Tibial artery (tissue), 4 donors: Measurements from ENCODE around the gene IRAG1.

ENCODE experiments used
- DNase-seq, 2 donors: peaks; one replicate each; pipeline ENCODE4 v3.0.0-alpha.2; 2019
- H3K27ac ChIP-seq, 2 donors: fragments of 200-600 bp; sonication (generic) in 1 of 2; 1 replicate in 1 of 2; 2 replicates in 1 of 2; pipeline ENCODE4 v1.5.1; 2018 to 2019; ENCODE audit warnings: mild to moderate bottlenecking in 1 of 2
- H3K27me3 ChIP-seq, 2 donors: fragments of 200-600 bp; sonication (generic) in 1 of 2; one replicate each; pipeline versions ENCODE4 v1.5.1 to v1.6.0; 2016 to 2019
- H3K36me3 ChIP-seq, 3 donors: fragments of 200-600 bp; sonication (generic) in 2 of 3; one replicate each; pipeline ENCODE4 v1.5.1; 2016 to 2019; ENCODE audit warnings: mild to moderate bottlenecking in 2 of 3
- H3K4me1 ChIP-seq, 4 donors: fragments of 200-600 bp; sonication (generic) in 2 of 4; 1 replicate in 3 of 4; 2 replicates in 1 of 4; pipeline ENCODE4 v1.5.1; 2016 to 2019
- H3K4me3 ChIP-seq, 2 donors: fragments of 200-600 bp; sonication (generic) in 1 of 2; 1 replicate in 1 of 2; 2 replicates in 1 of 2; pipeline ENCODE4 v1.5.1; 2018 to 2019; ENCODE audit warnings: mild to moderate bottlenecking in 2 of 2
- H3K9me3 ChIP-seq, 3 donors: fragments of 200-600 bp; sonication (generic) in 1 of 3; one replicate each; pipeline ENCODE4 v1.5.1; 2016 to 2019
- intact Hi-C: fragments of 100-400 bp; cut with DNase I; formaldehyde crosslinking; loops from one replicate; pipeline ENCODE4 v1.15.0; 2023; ENCODE audit warnings: low total_unique reads
- TF ChIP-seq, protein P1 (sequence below), 2 experiments: fragments of 200-600 bp in 1 of 2; fragments of 450-650 bp in 1 of 2; IDR thresholded peaks; one replicate each; pipeline ENCODE4 v1.5.1; 2017 to 2019; ENCODE audit warnings: antibody characterized with exemption in 2 of 2, mild to moderate bottlenecking in 1 of 2, moderate library complexity in 1 of 2

IRAG1 gene

DNA sequence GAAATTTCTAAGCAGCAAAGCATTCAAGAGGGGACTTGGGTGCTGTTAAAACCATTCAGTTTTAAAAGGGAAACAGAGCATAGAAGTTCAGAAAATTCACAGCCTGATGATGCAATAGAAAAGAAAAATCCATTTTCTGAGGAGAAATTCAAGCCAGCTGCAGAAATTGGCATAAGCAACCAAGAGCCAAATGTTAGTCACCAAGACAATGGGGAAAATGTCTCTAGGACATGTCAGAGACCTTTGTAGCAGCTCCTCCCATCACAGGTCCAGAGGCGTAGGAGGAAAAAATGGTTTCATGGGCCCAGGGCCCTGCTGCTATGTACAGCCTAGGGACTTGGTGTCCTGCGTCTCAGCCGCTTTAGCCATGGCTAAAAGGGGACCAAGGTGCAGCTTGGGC is 5.5 kb upstream of the IRAG1 start:
- H3K27ac ChIP-seq: peak overlapping the region; percentile 90 to 99
- H3K27me3 ChIP-seq: no peaks in the 10 kb centered on the region
- H3K4me1 ChIP-seq: peaks cover 5 to 51% (median 33%) of the 10 kb centered on the region in 4 donors
- intact Hi-C loops: no loop called here
- H3K36me3 ChIP-seq: no peaks in the 10 kb centered on the region
- TF ChIP-seq, protein P1, sequence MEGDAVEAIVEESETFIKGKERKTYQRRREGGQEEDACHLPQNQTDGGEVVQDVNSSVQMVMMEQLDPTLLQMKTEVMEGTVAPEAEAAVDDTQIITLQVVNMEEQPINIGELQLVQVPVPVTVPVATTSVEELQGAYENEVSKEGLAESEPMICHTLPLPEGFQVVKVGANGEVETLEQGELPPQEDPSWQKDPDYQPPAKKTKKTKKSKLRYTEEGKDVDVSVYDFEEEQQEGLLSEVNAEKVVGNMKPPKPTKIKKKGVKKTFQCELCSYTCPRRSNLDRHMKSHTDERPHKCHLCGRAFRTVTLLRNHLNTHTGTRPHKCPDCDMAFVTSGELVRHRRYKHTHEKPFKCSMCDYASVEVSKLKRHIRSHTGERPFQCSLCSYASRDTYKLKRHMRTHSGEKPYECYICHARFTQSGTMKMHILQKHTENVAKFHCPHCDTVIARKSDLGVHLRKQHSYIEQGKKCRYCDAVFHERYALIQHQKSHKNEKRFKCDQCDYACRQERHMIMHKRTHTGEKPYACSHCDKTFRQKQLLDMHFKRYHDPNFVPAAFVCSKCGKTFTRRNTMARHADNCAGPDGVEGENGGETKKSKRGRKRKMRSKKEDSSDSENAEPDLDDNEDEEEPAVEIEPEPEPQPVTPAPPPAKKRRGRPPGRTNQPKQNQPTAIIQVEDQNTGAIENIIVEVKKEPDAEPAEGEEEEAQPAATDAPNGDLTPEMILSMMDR (IDR thresholded peaks at IDR 0.05): no peak
- H3K9me3 ChIP-seq: no peaks in the 10 kb centered on the region
- no peak overlapping the region for H3K4me3 ChIP-seq
- no peak for DNase-seq

DNA sequence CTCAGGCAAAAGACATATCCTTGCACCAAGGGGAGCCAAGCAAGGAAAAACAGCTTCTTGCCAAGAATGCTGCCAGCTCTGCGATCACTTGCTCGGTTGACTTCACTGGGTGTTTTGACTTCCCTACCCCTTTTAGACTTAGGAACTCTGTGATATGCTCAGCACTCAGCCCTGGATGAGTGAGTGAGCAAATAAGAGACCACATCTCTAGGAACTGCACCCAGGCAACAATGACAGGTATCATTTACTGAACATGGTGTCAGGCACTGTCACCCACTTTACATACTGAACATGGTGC is 3.7 kb upstream of the IRAG1 start:
- no peak for DNase-seq
- H3K27ac ChIP-seq: peak overlapping the region; percentile 90 to 99
- intact Hi-C loops: no loop called here

DNA sequence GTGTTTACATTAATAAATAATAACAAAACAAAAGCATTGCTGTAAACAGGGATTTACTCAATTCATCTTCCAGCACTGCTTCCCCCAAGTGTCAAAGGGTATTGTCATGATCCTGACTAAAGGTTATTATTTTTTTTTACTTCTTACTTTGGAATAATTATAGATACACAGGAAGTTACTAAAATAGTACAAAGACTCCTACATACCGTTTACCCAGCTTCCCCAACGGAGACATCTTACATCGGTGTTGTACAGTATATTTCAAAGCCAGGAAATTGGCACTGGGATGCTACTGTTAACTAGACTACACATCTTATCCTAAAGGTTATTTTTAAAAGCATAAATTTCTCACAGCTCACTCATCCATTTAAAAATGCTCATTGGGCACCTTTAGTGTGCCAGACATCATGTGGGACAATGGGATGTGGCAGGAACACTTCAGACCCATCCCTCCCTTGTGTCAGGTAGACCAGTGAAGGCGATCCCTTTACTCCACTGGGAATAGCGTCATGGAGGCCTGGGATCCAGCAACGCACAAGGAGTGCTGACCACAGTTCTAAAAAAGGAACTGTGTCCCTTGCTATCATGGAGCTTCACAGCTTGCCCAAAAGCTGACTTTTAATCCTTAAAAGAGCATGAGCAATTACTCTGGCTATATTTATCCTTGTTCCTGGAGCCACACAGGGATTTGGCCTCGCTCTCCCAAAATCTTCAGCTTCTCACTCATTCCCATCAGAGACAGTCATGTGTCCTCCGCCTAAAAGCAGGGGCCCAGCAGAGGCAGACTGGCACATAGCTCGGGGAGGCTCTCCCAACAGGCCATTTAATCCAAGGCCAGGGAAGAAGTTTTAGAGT is 3.1 kb upstream of the IRAG1 start:
- TF ChIP-seq, protein P1 (IDR thresholded peaks at IDR 0.05): no peak
- no peaks in the 10 kb centered on the region for H3K36me3 ChIP-seq
- no peaks in the 10 kb centered on the region for H3K9me3 ChIP-seq
- H3K4me3 ChIP-seq: no peak overlapping the region
- intact Hi-C loops: no loop called here
- DNase-seq: peak; percentile 47 to 87
- no peaks in the 10 kb centered on the region for H3K27me3 ChIP-seq
- peak overlapping the region; percentile 90 to 99 for H3K27ac ChIP-seq
- peaks cover 5 to 56% (median 38%) of the 10 kb centered on the region in 4 donors for H3K4me1 ChIP-seq

More for the DNA sequence above, 3.7 kb upstream of the IRAG1 start:
- TF ChIP-seq, protein P1 (IDR thresholded peaks at IDR 0.05): no peak
- Histone ChIP-seq H3K4me1 (peaks cover 5 to 56% (median 38%) of the 10 kb centered on the region in 4 donors), H3K4me3 (no peak overlapping the region), H3K9me3 (no peaks in the 10 kb centered on the region), H3K36me3 (no peaks in the 10 kb centered on the region), H3K27me3 (no peaks in the 10 kb centered on the region)

DNA sequence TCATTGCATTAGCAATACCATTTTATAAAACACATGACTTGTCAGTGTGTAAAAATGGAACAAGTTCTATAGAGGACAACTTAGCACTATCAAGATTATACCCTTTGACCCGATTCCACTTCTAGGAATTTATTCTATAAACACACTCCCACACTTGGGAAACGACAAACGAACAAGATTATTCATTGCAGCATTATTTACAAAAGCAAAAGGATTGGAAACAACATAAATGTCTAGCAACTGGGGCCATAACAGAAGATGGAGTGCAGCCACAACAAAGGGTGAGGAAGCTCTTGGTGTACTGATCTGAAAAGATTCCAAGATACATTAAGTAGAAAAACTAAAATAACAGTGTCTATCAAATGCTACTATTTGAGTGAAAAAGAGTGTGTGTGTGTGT is 2.3 kb upstream of the IRAG1 start:
- DNase-seq: no peak
- H3K36me3 ChIP-seq: no peaks in the 10 kb centered on the region
- TF ChIP-seq, protein P1 (IDR thresholded peaks at IDR 0.05): no peak
- intact Hi-C loops: no loop called here
- H3K4me3 ChIP-seq: no peak overlapping the region
- H3K27me3 ChIP-seq: no peaks in the 10 kb centered on the region
- peak overlapping the region; percentile 90 to 99 for H3K27ac ChIP-seq
- H3K4me1 ChIP-seq: peaks cover 5 to 56% (median 38%) of the 10 kb centered on the region in 4 donors
- no peaks in the 10 kb centered on the region for H3K9me3 ChIP-seq

DNA sequence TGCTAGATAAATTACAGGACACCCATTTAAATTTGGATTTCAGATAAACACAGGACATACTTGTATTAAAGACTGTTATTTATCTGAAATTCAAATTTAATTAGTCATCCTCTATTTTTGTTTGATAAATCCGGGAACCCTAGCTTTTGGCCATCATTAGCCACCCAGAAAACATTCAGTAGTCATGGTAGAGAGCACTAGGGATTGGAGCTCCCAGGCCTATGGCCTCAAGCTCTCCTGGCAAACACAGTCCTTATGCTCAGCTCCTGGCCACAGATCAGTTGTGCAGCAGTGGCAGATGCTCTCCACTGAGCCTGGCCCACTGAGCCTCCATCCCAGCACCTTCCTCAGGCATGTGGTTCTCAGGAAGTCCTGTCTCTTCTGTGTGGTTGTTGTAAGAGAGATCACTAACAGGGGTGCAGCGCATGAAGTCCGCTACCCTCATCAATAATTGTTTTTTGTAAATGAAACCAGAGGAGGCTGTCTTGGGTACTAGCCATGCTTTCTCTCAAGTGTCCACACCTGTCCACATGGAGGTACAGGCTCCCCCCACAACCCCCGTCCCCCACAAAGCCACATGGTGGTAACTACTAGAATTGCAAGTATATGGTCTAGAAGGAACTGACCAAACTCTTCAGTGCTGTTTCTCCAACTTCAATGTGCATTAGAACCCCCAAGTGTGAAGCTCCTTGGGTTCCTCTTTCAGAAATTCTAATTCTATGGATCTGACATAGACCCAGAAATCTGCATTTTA is 1.1 kb upstream of the IRAG1 start:
- peak overlapping the region; percentile 90 to 99 for H3K27ac ChIP-seq
- no peak for DNase-seq
- no peaks in the 10 kb centered on the region for H3K9me3 ChIP-seq
- no peaks in the 10 kb centered on the region for H3K36me3 ChIP-seq
- intact Hi-C loops: no loop called here
- H3K27me3 ChIP-seq: no peaks in the 10 kb centered on the region
- H3K4me3 ChIP-seq: no peak overlapping the region
- H3K4me1 ChIP-seq: peaks cover 5 to 58% (median 38%) of the 10 kb centered on the region in 4 donors
- TF ChIP-seq, protein P1 (IDR thresholded peaks at IDR 0.05): no peak
